MM.1S (cell line): ENCODE measurements around the gene ING1.

Source experiments
- DNase-seq: peaks from one replicate; pipeline ENCODE4 v3.0.0-alpha.2; 2015
- H2AFZ ChIP-seq: fragments of 300-600 bp; sonication (generic); 2 replicates; pipeline ENCODE4 v1.6.0; 2016; ENCODE audit warnings: antibody characterized with exemption, low read length
- H3F3A ChIP-seq: fragments of 300-600 bp; sonication (generic); 2 replicates; pipeline ENCODE4 v1.6.1; 2016; ENCODE audit warnings: mild to moderate bottlenecking, antibody characterized with exemption, low read length, moderate library complexity, mixed read lengths; ENCODE audit not compliant: insufficient read depth
- H3K27ac ChIP-seq: fragments of 300-600 bp; sonication (generic); 2 replicates; pipeline ENCODE4 v1.5.1; 2016; ENCODE audit warnings: mild to moderate bottlenecking, low read length
- H3K27me3 ChIP-seq: fragments of 300-600 bp; sonication (generic); replicated peaks from 2 replicates; pipeline ENCODE4 v1.6.0; 2016; ENCODE audit warnings: low read length; ENCODE audit not compliant: insufficient read depth
- H3K36me3 ChIP-seq: fragments of 300-600 bp; sonication (generic); replicated peaks from 2 replicates; pipeline ENCODE4 v1.6.1; 2016; ENCODE audit warnings: mild to moderate bottlenecking, low read length, mixed read lengths; ENCODE audit not compliant: insufficient read depth
- H3K4me1 ChIP-seq: fragments of 300-600 bp; sonication (generic); 2 replicates; pipeline ENCODE4 v1.6.1; 2016; ENCODE audit warnings: low read length, mixed read lengths
- H3K4me2 ChIP-seq: fragments of 300-600 bp; sonication (generic); 2 replicates; pipeline ENCODE4 v1.6.0; 2016; ENCODE audit warnings: low read depth, low read length
- H3K4me3 ChIP-seq: fragments of 300-600 bp; sonication (generic); 2 replicates; pipeline ENCODE4 v1.5.1; 2016; ENCODE audit warnings: low read length, mixed read lengths
- H3K79me2 ChIP-seq: fragments of 300-600 bp; sonication (generic); 2 replicates; pipeline ENCODE4 v1.6.1; 2016; ENCODE audit warnings: mixed run types, low read length, mixed read lengths
- H3K9ac ChIP-seq: fragments of 300-600 bp; sonication (generic); 2 replicates; pipeline ENCODE4 v1.6.1; 2016; ENCODE audit warnings: low read length, mixed read lengths
- H3K9me2 ChIP-seq: fragments of 300-600 bp; sonication (generic); replicated peaks from 2 replicates; pipeline ENCODE4 v1.6.1; 2016; ENCODE audit warnings: mild to moderate bottlenecking, low read length, mixed read lengths; ENCODE audit not compliant: insufficient read depth
- H3K9me3 ChIP-seq: fragments of 300-600 bp; sonication (generic); replicated peaks from 2 replicates; pipeline ENCODE4 v1.6.1; 2016; ENCODE audit warnings: mild to moderate bottlenecking, low read length, mixed read lengths; ENCODE audit not compliant: insufficient read depth
- H4K20me1 ChIP-seq: fragments of 300-600 bp; sonication (generic); 2 replicates; pipeline ENCODE4 v1.6.1; 2016; ENCODE audit warnings: mild to moderate bottlenecking, low read length, moderate library complexity, mixed read lengths; ENCODE audit not compliant: insufficient read depth
- EZH2 ChIP-seq: fragments of 300-600 bp; sonication (generic); optimal IDR thresholded peaks from 2 replicates; pipeline ENCODE3; 2017; ENCODE audit warnings: low read depth, mild to moderate bottlenecking, antibody characterized with exemption, low read length, mixed read lengths
- EZH2phosphoT487 ChIP-seq: fragments of 300-600 bp; sonication (generic); IDR thresholded peaks from 2 replicates; pipeline ENCODE4 v1.6.1; 2018; ENCODE audit warnings: antibody characterized with exemption, low read length
- TF ChIP-seq, protein P1 (sequence below): fragments of 300-600 bp; sonication (generic); IDR thresholded peaks from 2 replicates; pipeline ENCODE4 v1.5.1; 2016; ENCODE audit warnings: antibody characterized with exemption, low read length, mixed read lengths

ING1 gene

DNA sequence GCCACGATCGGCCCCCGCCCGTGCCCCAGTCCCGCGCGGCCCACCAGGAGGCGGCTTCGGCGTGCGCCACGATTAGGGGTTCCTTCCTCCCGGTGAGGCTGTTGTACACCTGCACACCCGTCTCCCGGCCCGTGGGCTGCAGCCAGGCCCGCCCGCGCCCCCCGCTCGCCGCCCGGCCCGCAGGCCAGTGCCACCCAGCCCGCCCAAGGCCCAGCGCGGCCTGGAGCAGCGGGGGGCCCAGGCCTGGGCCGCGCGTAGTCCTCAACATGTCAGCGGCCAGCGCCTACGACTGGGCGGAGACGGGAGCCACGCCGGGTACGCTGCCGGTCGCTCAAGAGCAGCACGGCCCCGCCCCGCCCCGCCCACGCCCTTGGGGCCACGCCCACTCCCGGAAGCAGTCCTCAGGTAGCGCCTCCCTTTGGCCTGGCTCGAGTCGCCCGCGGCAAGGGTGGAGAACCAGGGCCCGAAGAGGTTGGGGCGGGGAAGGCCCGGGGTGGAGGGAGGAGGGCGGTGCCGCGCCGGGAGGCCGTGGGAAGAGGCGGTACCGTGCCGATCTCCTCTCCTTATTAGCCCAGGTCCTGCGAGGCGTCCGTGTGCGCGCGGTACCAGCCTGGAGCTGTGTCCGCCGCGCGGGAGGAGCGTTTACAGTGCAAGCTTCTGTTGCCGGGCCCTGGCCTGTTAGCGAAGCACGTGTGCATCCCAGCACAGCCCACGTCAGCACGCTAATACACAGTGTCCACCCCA lies 7.5 kb upstream of the ING1 start, which contains the start of gene CARS2:
Gene CARS2, minus strand, starts transcription at position 291 of the 744 bp plus-strand sequence. Its CDS starts 23 bp downstream, at position 268.
- Histone ChIP-seq H3K9me3 (no peaks in the 10 kb centered on the region), H3F3A (no peaks in the 10 kb centered on the region), H3K79me2 (peaks cover 41% of the 10 kb centered on the region), H3K4me1 (peaks cover 5% of the 10 kb centered on the region), H3K36me3 (0 out of 2 replicates have a peak, but pooled peaks cover under 1% of the 10 kb centered on the region), H3K4me3 (peak within 1 kb of the TSS; percentile 87), H4K20me1 (no peaks in the 10 kb centered on the region), H3K4me2 (peak within 1 kb of the TSS; percentile 87), H2AFZ (peak within 1 kb of the TSS; percentile 81), H3K9me2 (no peaks in the 10 kb centered on the region), H3K27ac (peak within 1 kb of the TSS; percentile 37; the same call in 1 of the 2 replicates), H3K9ac (peak within 1 kb of the TSS; percentile 77), H3K27me3 (no peaks in the 10 kb centered on the region)
- no peak for TF ChIP-seq EZH2phosphoT487
- TF ChIP-seq EZH2 = no peak
- TF ChIP-seq, protein P1, sequence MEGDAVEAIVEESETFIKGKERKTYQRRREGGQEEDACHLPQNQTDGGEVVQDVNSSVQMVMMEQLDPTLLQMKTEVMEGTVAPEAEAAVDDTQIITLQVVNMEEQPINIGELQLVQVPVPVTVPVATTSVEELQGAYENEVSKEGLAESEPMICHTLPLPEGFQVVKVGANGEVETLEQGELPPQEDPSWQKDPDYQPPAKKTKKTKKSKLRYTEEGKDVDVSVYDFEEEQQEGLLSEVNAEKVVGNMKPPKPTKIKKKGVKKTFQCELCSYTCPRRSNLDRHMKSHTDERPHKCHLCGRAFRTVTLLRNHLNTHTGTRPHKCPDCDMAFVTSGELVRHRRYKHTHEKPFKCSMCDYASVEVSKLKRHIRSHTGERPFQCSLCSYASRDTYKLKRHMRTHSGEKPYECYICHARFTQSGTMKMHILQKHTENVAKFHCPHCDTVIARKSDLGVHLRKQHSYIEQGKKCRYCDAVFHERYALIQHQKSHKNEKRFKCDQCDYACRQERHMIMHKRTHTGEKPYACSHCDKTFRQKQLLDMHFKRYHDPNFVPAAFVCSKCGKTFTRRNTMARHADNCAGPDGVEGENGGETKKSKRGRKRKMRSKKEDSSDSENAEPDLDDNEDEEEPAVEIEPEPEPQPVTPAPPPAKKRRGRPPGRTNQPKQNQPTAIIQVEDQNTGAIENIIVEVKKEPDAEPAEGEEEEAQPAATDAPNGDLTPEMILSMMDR = 0 out of 2 replicates have a peak, but pooled peaks have one; percentile 6
- DNase-seq = peak; percentile 97

DNA sequence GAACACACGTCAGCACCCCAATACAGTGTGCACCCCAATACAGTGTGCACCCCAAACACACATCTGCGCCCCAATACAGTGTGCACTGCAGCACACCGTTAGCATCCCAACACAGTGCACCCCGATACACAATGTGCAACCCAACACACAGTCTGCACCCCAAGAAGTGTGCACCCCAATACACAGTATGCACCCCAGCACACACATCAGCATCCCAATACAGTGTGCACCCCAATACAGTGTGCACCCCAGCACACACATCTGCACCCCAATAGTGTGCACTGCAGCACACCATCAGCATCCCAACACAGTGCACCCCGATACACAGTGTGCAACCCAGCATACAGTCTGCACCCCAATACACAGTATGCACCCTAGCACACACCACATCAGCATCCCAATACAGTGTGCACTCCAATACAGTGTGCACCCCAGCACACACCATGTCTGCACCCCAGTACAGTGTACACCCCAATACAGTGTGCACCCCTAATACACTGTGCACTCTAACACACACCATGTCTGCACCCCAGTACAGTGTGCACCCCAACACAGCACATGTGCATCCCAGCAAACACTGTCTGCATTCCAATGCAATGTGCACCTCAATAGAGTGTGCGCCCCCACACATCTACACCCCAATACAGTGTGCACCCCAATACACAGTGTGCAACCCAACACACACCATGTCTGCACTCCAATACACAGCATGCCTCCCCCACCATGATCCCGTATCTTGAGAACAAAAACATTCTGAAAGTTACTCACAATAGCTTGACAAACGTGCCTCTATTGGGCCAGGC lies 6.7 kb upstream of the ING1 start:
- Histone ChIP-seq H3K9ac (peak overlapping the region; percentile 52; the same call in 1 of the 2 replicates), H3K4me3 (peak overlapping the region; percentile 65), H2AFZ (peak overlapping the region; percentile 75), H3K4me2 (peak overlapping the region; percentile 86), H3K36me3 (no peaks in the 10 kb centered on the region), H3K79me2 (peaks cover 35% of the 10 kb centered on the region), H3K27me3 (no peaks in the 10 kb centered on the region), H3K4me1 (peaks cover 8% of the 10 kb centered on the region), H4K20me1 (no peaks in the 10 kb centered on the region), H3F3A (no peaks in the 10 kb centered on the region), H3K27ac (peak overlapping the region; percentile 32; the same call in 1 of the 2 replicates), H3K9me3 (no peaks in the 10 kb centered on the region), H3K9me2 (no peaks in the 10 kb centered on the region)
- no peak for DNase-seq
- TF ChIP-seq, protein P1 = no peak
- TF ChIP-seq EZH2phosphoT487 = no peak
- TF ChIP-seq EZH2 = no peak

DNA sequence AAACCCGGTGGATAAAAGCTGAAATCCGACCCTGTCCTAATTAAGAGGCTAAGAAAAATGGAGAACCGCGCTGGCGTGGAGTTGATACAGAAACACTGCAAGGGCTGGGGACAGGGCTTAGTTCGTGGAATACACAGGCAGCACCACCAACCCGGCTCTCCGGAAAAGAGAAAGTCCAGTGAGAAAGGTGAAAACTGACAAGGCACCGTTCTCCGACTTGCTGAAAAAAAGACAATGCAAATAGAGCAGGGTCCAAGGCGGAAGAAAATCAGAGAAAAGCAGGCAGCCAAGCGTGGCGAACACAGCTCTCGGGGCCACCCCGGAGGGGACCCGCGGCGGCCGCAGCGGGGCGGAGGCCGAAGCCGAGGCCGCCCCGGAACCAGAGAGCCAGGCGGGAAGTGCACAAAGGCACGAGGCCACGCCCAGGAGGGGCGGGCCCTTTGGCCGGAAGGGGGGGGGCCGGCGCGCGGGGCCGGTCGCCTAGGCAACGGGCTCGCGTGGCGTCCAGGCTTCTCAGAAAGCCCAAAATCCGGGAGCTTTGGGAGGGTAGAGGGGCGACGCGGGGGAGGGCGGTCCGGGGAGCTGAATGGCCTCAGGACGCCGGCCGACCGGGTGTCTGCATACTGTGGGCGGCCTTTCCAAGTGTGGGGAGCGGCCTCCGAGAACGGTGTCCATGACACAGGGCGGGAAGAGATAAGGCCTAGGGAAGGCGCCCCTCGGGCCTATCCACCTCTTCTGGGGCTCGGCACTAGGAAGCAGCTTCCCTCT lies 1.2 kb upstream of the ING1 start:
- peak; percentile 90 for DNase-seq
- peaks cover 5% of the 10 kb centered on the region for H3K4me1 ChIP-seq
- H4K20me1 ChIP-seq = no peaks in the 10 kb centered on the region
- peak overlapping the region; percentile 70 for H2AFZ ChIP-seq
- H3K4me3 ChIP-seq = peak overlapping the region; percentile 76
- TF ChIP-seq, protein P1 = no peak
- no peak for TF ChIP-seq EZH2phosphoT487
- TF ChIP-seq EZH2 = no peak
- H3K4me2 ChIP-seq = peak overlapping the region; percentile 84
- no peaks in the 10 kb centered on the region for H3K9me2 ChIP-seq
- no peaks in the 10 kb centered on the region for H3K36me3 ChIP-seq
- H3K79me2 ChIP-seq = peaks cover 28% of the 10 kb centered on the region
- peak overlapping the region; percentile 98 for H3K27ac ChIP-seq
- H3K27me3 ChIP-seq = no peaks in the 10 kb centered on the region
- H3F3A ChIP-seq = peaks cover 14% of the 10 kb centered on the region
- peak overlapping the region; percentile 90 for H3K9ac ChIP-seq
- no peaks in the 10 kb centered on the region for H3K9me3 ChIP-seq
